Uterus (tissue), 4 donors: Measurements from ENCODE around the gene GOLGA3. TPM values are rescaled to one million over a fixed set of nuclear protein-coding genes. Genes with fewer than 3 reads are reported as not detected.

Source experiments
- DNase-seq, 2 donors: peaks; one replicate each; pipeline ENCODE4 v3.0.0-alpha.2; 2019 to 2020
- H3K27ac ChIP-seq, 2 donors: fragments of 200-600 bp; sonication (generic); 1 replicate in 1 of 2; 2 replicates in 1 of 2; pipeline ENCODE4 v1.5.1; 2016 to 2018
- H3K27me3 ChIP-seq, 2 donors: fragments of 200-600 bp; sonication (generic); one replicate each; pipeline ENCODE4 v1.5.1; 2018 to 2019; ENCODE audit warnings: control low read depth in 1 of 2
- H3K36me3 ChIP-seq, 2 donors: fragments of 200-600 bp; sonication (generic); one replicate each; pipeline ENCODE4 v1.5.1; 2019; ENCODE audit warnings: control low read depth in 1 of 2
- H3K4me1 ChIP-seq, 2 donors: fragments of 200-600 bp; sonication (generic); one replicate each; pipeline ENCODE4 v1.5.1; 2018 to 2019; ENCODE audit warnings: control low read depth in 1 of 2
- H3K4me3 ChIP-seq, 2 donors: fragments of 200-600 bp; sonication (generic); 1 replicate in 1 of 2; 2 replicates in 1 of 2; pipeline ENCODE4 v1.5.1; 2018 to 2019; ENCODE audit warnings: mild to moderate bottlenecking in 1 of 2
- H3K9me3 ChIP-seq, 2 donors: fragments of 200-600 bp; sonication (generic); one replicate each; pipeline ENCODE4 v1.5.1; 2019; ENCODE audit warnings: control low read depth in 1 of 2
- POLR2A ChIP-seq, 2 donors: fragments of 450-650 bp; IDR thresholded peaks; one replicate each; pipeline ENCODE4 v1.6.1; 2016; ENCODE audit warnings: antibody characterized with exemption in 2 of 2, mild to moderate bottlenecking in 1 of 2, moderate library complexity in 1 of 2
- intact Hi-C: fragments of 100-400 bp; cut with DNase I; formaldehyde crosslinking; loops from one replicate; pipeline ENCODE4 v1.15.1; 2023; ENCODE audit warnings: low total_unique reads
- total RNA-seq, 4 donors: library from RNA; depleted of rRNA in 3 of 4; stranded (reverse); fragments of >200 nt in 3 of 4; gene quantifications; one replicate each; pipeline versions ENCODE4 v1.1.0 to v1.2.4, GENCODE V29; 2014 to 2023
- TF ChIP-seq, protein P1 (sequence below), 4 experiments: fragments of 200-600 bp in 2 of 4; fragments of 450-650 bp in 2 of 4; sonication (generic) in 2 of 4; IDR thresholded peaks; one replicate each; pipeline ENCODE4 v1.5.1; 2016 to 2019; ENCODE audit warnings: antibody characterized with exemption in 4 of 4, mild to moderate bottlenecking in 2 of 4, moderate library complexity in 1 of 4
- donor health status: DM: yes; HTN: yes; CAD: no.

GOLGA3 gene
- total RNA-seq, 4 donors from 2014 or later: 46.2 to 138 (median 90.1) TPM

- no peaks in the 10 kb centered on the region for H3K36me3 ChIP-seq
- no peak overlapping the region for H3K27ac ChIP-seq
- intact Hi-C loops: no loop called here
- no peaks in the 10 kb centered on the region for H3K9me3 ChIP-seq
- no peaks in the 10 kb centered on the region for H3K4me1 ChIP-seq
- no peaks in the 10 kb centered on the region for H3K27me3 ChIP-seq
- H3K4me3 ChIP-seq: no peak overlapping the region
- TF ChIP-seq, protein P1, sequence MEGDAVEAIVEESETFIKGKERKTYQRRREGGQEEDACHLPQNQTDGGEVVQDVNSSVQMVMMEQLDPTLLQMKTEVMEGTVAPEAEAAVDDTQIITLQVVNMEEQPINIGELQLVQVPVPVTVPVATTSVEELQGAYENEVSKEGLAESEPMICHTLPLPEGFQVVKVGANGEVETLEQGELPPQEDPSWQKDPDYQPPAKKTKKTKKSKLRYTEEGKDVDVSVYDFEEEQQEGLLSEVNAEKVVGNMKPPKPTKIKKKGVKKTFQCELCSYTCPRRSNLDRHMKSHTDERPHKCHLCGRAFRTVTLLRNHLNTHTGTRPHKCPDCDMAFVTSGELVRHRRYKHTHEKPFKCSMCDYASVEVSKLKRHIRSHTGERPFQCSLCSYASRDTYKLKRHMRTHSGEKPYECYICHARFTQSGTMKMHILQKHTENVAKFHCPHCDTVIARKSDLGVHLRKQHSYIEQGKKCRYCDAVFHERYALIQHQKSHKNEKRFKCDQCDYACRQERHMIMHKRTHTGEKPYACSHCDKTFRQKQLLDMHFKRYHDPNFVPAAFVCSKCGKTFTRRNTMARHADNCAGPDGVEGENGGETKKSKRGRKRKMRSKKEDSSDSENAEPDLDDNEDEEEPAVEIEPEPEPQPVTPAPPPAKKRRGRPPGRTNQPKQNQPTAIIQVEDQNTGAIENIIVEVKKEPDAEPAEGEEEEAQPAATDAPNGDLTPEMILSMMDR (IDR thresholded peaks at IDR 0.05): no peak
- no peak for TF ChIP-seq POLR2A (IDR thresholded peaks at IDR 0.05)
- no peak for DNase-seq
These were observed 44.3 kb upstream of the GOLGA3 start for GRCh38 chr12:132872975-132873421.

DNA sequence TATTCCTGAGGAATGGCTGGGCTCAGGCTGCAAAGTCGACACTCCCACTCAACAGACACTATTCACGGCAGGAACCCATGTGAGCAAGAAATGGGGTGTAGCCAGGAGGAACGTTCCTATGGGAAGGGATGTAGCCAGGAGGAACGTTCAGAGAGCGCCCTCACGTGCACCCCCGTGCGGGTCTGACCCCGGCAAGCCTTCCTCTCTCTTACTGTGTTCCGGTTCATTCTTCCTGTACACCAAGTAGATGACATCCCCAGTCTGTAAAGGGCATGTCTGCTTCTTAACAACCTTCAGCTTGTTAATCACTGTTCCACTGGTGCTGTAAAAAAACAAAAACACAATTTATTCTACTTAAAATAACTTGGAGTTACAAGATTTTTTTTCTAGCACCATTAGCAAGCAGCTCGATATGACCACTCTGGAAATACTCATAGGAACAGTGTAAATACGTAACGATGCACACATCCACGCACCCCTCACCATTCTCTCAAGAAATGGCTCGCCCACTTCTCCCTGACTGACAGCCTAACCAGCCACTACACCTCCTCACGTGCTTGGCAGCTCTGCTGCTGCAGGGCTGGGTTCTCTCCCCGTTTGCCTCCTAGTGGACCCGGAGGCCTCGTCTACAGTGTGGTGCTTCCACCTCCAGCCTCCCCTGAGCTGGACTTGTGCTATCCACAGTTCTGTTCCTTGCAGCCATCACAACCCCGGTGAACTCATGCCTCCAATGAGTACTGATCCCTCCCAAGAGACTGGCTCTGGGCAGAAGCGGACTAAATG lies 43.6 kb upstream of the GOLGA3 start:
- Histone ChIP-seq H3K4me1 (no peaks in the 10 kb centered on the region), H3K27ac (no peak overlapping the region), H3K36me3 (no peaks in the 10 kb centered on the region), H3K4me3 (no peak overlapping the region), H3K27me3 (no peaks in the 10 kb centered on the region), H3K9me3 (no peaks in the 10 kb centered on the region)
- TF ChIP-seq, protein P1 (IDR thresholded peaks at IDR 0.05): no peak
- no peak for TF ChIP-seq POLR2A (IDR thresholded peaks at IDR 0.05)
- intact Hi-C loops: no loop called here
- no peak for DNase-seq

DNA sequence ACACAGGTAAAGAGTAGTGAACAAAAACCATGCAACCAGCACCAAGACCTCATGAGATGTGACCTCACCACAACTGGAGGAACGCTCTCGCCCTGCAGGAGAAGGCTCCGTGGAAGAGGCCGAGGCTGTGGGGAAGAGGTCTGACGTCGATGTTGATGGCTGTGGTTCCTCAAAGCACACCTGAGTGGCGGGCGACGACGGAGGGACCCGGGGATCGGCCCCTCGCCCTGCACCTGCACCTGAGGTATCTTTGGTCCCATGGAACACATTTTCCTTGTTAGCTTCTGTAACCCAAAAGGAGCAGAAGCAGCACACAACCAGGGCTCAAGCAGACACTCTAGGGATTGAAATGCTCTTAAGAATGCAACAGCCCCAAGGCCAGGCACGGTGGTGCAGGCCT lies 40.9 kb upstream of the GOLGA3 start:
- Histone ChIP-seq H3K9me3 (no peaks in the 10 kb centered on the region), H3K4me3 (no peak overlapping the region), H3K36me3 (no peaks in the 10 kb centered on the region), H3K27ac (no peak overlapping the region), H3K4me1 (no peaks in the 10 kb centered on the region), H3K27me3 (no peaks in the 10 kb centered on the region)
- intact Hi-C loops: no loop called here
- TF ChIP-seq POLR2A (IDR thresholded peaks at IDR 0.05): no peak
- TF ChIP-seq, protein P1 (IDR thresholded peaks at IDR 0.05): no peak
- DNase-seq: no peak

- Histone ChIP-seq H3K27ac (peak overlapping the region in 1 of 2 donors; percentile 12), H3K4me1 (no peaks in the 10 kb centered on the region), H3K27me3 (no peaks in the 10 kb centered on the region), H3K4me3 (no peak overlapping the region), H3K36me3 (no peaks in the 10 kb centered on the region), H3K9me3 (no peaks in the 10 kb centered on the region)
- TF ChIP-seq, protein P1 (IDR thresholded peaks at IDR 0.05): no peak
- TF ChIP-seq POLR2A (IDR thresholded peaks at IDR 0.05): no peak
- no peak for DNase-seq
- intact Hi-C loops: no loop called here
These were observed 37.7 kb upstream of the GOLGA3 start for GRCh38 chr12:132866251-132866828.

DNA sequence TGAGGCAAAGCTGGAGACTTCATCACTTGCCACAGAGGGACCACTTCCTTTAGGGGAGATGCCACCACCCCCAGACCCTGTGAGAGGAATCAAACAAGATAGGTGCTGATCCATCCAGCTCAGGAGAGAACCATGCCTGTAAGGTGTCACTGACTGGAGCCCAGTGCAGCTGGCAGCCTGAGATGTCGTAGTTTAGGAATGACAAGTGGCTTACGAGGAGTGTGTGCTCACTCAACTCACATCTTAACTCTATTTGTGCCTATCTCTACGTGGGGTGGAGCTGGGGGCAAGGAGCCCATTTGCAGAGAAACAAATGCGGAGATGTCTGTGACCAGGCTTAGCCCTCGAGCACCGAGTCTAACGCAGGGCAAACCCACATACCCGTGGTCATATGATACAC lies 32.9 kb upstream of the GOLGA3 start:
- no peak overlapping the region for H3K4me3 ChIP-seq
- H3K27ac ChIP-seq: no peak overlapping the region
- no peaks in the 10 kb centered on the region for H3K9me3 ChIP-seq
- no peaks in the 10 kb centered on the region for H3K27me3 ChIP-seq
- DNase-seq: no peak
- TF ChIP-seq POLR2A (IDR thresholded peaks at IDR 0.05): no peak
- TF ChIP-seq, protein P1 (IDR thresholded peaks at IDR 0.05): no peak
- H3K4me1 ChIP-seq: no peaks in the 10 kb centered on the region
- intact Hi-C loops: no loop called here
- no peaks in the 10 kb centered on the region for H3K36me3 ChIP-seq
